ENCODE measurements around the gene UGT1A8.

The UGT1A8 gene

DNA sequence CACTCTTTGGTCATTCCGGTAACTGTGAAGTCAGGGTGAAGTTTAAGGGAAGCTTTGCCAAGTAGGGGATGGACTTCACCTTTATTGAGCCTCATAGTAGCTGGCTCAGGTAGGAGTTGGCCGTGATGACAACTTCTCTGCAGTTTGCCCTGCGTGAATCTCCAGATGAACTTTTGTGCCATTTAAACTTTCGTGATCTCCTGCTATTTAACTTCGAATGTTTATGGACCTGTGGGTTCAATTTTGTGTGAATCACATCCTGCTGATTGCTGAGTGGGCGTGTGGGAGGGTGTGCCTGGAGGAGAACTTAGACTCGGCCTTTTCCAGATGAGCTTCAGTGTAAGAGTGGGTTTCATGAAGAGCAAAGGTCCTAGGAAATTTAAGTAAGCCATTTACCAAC, 146.8 kb downstream of the UGT1A8 start:
- DNase-seq: no peak

DNA sequence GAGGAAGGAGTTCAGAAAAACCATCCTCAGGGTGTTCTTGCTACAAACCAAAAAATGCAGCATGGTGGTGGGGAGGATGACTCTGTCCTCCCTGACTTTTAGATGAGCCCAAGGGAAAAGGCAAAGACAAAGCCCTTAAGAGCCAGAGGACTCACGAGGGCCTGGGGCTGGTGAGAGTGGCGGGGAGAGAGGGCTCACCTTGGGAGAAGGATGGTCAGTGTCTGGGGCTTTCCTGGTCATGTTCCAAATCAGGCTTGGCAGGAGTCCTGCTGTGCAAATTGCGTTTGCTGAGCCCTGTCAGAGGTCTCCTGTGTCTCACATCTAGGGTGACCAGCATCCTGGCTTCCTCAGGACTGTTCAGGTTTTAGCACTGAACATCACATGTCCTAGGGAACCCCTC, 147.3 kb downstream of the UGT1A8 start:
- no peak for DNase-seq

DNA sequence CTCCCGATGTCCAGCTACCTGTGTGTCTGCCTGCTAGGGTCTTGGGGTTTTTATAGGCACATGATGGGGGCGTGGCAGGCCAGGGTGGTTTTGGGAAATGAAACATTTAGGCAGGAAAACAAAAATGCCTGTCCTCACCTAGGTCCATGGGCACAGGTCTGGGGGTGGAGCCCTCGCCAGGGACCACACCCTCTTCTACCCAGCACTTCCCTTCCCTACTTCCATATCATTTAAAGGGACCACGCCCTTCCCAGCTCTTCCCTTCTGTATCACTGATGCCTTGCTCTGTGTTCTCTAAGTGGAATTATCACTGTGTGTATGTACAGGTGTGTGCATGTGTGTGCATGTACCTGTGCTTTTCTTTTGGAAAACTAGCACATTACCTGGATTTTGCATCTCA, 149.0 kb downstream of the UGT1A8 start:
- DNase-seq: no peak

DNA sequence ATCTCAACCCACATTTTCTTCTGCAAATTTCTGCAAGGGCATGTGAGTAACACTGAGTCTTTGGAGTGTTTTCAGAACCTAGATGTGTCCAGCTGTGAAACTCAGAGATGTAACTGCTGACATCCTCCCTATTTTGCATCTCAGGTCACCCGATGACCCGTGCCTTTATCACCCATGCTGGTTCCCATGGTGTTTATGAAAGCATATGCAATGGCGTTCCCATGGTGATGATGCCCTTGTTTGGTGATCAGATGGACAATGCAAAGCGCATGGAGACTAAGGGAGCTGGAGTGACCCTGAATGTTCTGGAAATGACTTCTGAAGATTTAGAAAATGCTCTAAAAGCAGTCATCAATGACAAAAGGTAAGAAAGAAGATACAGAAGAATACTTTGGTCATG, 150.6 kb downstream of the UGT1A8 start:
- DNase-seq: no peak

DNA sequence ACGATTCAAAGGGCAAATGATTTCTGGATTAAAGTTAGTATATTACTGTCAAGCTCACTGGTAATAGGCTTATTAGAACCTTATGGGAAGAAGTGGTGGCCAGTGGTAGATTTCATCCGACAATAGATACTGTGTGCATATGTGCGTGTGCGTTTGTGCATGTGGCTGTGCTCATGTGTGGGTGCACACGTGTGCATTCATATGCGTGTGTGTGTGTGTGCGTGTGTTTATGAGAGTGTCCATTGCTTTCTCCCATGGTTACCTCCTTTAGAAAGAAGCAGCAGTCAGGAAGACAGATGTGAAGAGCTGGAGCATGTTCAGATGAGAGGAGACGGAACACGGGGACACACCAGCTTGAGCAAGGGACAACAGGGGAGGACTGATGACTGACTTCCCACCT, 151.8 kb downstream of the UGT1A8 start:
- no peak for DNase-seq

DNA sequence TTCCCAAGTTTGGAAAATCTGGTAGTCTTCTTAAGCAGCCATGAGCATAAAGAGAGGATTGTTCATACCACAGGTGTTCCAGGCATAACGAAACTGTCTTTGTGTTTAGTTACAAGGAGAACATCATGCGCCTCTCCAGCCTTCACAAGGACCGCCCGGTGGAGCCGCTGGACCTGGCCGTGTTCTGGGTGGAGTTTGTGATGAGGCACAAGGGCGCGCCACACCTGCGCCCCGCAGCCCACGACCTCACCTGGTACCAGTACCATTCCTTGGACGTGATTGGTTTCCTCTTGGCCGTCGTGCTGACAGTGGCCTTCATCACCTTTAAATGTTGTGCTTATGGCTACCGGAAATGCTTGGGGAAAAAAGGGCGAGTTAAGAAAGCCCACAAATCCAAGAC, 154.7 kb downstream of the UGT1A8 start:
- no peak for DNase-seq

DNA sequence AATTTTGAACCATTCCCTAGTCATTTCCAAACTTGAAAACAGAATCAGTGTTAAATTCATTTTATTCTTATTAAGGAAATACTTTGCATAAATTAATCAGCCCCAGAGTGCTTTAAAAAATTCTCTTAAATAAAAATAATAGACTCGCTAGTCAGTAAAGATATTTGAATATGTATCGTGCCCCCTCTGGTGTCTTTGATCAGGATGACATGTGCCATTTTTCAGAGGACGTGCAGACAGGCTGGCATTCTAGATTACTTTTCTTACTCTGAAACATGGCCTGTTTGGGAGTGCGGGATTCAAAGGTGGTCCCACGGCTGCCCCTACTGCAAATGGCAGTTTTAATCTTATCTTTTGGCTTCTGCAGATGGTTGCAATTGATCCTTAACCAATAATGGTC, 155.2 kb downstream of the UGT1A8 start:
- no peak for DNase-seq

DNA sequence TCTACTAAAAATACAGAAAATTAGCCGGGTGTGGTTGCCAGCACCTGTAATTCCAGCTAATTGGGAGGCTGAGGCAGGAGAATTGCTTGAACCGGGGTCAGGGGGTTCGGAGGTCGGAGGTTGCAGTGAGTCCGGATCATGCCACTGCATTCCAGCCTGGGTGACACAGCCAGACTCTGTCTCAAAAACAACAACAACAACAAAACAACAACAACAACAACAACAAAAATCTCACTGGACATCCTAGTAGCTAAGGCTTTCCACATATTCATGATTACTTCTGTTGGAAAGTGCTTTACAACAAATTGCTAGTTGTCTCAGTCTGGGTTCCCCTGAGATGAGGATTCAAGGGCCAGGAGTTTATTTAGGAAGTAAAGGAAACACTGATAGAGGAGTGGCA, 156.4 kb downstream of the UGT1A8 start:
- no peak for DNase-seq

DNA sequence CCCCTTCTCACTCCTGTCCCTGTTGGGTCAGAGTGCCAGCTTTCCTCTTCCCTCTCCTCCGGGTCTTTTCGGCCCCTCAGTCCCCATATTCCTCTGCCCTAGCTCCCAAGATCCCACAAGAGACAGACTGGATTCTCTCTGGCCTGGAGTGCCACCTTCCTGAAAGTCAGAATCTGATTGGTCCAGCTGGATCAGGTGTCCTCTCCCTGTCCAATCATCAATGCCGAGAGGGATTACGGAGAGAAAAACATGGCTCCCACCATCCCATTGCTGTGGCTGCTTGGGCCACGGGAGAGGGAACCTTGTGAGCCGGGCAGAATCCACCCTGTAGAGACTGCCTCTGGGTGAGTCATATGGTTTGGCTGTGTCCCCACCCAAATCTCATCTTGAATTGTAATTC, 158.0 kb downstream of the UGT1A8 start:
- DNase-seq: no peak

DNA sequence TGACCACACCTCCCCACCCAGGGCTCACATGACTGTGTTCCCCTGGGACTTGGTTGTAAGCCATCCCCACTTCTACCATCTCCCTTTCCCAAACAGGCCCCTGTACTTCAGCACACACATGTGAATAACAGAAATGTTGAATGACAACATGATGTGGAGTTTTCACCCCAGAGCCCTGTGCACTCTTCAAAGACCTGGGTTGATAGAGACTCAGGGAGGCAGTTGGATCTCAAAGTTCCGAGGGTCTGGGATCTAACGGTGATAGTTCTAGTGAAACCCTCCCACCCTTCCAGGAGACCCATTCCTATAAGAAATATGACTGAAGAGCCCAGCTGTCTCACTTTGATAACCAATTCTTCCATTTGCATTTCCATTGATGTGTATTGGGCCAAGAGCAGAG, 160.6 kb downstream of the UGT1A8 start, which contains the start of gene MROH2A:
Gene MROH2A (plus strand): TSS at position 301 of the 400 bp plus-strand sequence. CDS start 1,029 bp downstream, outside the sequence.
- no peak for DNase-seq

DNA sequence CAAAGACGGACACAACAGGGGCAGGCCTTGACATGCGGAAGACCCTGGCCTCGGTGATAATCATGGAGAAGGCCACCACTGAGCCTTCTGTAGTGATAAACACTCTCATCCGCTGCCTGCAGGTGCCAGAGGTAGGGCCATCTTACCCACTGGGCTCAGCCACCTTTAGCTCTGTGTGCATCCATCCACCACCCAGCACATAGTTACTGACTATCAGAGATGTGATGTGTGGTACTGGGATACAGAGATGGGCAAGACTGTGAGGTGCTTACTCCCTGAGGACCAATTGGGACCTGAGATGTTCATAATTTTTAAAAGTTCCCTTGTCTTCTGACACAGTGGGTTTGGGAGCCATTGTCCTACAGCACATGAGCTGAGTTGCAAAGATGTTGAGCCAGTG, 162.3 kb downstream of the UGT1A8 start:
- no peak for DNase-seq

DNA sequence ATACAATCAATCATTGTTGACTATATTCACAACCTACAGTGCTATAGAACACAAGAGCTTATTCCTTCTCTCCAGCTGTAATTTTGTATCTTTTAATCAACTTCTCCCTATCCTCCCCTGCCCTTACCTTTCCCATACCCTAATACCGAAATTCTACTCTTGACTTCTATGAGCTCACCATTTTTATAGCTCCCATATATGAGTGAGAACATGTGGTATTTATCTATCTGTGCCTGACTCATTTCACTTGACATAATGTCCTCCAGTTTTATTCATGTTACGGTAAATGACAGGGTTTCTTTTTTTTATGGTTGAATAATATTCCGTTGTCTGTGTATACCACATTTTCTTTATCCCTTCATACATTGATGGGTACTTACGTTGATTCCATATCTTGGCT, 163.3 kb downstream of the UGT1A8 start:
- DNase-seq: no peak

DNA sequence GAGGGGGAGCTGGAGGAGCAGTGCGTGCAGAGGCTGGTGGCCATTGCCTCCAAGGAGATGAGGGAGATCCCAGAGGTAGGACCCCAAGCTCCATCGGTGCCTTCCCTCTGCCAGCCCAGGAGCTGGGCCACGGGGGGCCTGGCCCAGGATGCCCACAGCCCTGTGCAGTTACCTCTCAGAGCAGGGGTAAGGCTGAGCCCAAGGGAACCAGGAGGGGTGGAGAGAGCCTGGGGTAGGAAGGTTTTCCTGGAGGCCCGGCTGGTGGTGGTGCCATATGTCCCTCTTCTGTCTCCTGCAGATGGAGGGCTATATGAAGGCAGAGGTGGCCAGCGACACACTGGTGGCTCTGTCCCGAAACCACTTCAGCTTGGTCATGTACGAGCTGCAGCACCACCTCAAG, 172.1 kb downstream of the UGT1A8 start:
- DNase-seq: no peak

DNA sequence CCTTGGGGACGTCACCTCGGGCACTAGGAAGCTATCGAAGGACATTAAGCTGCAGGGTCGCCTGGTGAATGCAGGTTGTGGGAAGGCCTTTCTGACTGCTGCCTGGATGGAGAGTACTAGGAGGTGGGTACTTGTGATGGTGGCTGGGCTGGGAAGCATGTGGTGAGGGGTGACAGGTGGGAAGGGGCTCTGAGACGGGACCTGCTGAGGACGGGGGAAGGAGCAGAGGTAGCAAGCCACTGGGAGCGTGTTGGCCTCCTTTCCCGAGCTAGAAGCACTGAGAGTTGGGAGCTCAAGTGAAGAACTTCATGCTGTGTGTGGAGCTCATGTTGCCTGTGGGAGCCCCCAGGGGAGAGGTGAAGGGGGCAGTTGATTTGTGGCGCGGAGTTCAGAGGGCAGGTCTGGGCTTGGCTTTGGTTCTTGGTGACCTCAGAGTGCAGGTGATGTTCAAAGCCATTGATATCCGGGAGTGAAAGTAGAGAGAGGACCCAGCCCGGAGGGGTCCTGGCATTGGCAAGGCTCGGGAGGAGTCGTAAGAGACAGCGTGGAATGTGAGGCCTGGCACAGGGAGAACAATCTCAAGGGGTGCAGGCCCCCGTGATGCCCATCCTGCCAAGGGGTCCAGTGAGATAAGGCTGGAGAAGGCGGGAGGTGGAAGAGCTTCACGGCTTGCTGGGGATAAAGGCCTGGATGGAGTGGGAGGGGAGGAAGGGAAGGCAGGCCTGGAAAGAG, 173.9 kb downstream of the UGT1A8 start:
- DNase-seq: no peak

DNA sequence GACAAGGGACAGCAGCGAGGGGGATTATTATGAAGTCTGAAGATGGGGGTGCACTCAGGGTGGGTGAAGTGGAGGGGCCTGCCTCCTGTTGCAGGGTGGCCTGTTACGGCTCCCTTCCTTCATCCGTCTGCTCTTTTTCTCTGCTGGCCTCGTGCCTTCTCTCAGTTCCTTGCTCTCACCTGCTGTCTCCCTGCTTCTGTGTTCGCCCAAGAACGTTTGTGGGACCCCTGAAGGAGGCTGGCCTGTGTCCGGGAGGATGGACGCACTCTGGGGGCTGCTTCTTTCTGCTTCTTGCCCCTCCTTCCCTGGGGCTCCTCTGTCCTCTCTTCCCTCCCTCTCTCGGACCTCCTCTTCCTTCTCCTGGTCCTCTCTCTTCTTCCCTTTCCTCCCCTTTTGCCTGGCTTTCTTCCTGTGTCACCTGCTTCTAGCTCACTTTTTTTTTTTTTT, 174.5 kb downstream of the UGT1A8 start:
- no peak for DNase-seq

DNA sequence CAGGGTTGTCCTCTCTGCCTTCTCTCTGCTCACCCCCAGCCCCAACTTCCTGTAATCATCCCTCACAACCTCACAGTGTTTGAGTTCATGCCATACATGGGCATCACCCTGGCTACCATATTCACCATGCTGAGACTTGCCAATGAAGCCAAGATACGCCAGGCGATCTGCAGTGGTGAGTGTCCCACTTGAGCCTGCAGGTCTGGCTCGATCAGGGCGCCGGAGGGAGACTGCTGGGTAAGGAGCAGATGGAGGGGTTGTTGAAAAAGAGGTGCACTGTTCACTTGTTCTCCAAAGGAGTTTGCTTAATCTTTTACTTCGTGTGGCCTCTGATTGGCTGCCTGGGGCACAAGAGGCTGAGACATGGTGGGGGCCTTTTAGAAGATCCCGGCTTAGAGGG, 175.3 kb downstream of the UGT1A8 start:
- DNase-seq: no peak

DNA sequence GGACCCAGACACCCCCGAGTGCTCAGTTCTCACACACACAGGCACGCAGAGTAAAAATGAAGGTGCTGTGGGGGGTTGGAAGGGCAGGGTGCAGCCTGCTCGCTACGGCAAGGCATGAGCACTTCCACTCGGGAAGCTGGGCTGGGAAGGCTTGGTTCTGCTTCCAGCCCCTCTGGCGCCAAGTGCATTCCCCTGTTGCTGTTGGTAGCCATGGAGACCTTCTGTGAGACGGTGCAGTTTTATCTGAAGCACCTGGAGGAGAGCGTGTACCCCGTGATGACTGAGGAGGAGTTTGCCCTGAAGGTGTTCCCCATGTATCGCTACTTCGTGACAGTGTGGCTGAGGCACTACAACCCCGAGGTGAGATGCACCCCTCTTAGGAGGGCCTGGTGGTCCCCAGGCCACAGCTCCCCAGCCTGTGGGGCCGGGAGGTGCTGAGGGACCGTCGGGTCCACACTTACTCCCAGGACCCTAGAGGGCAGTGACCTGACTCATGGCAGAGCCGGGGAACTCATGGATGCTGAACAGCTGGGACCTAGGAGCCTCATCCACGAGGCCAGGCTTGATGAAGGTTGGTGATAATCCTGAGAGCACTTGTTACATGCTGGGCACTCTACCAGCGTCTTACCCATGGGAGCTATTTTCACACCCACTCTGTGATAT, 176.2 kb downstream of the UGT1A8 start:
- DNase-seq: no peak

DNA sequence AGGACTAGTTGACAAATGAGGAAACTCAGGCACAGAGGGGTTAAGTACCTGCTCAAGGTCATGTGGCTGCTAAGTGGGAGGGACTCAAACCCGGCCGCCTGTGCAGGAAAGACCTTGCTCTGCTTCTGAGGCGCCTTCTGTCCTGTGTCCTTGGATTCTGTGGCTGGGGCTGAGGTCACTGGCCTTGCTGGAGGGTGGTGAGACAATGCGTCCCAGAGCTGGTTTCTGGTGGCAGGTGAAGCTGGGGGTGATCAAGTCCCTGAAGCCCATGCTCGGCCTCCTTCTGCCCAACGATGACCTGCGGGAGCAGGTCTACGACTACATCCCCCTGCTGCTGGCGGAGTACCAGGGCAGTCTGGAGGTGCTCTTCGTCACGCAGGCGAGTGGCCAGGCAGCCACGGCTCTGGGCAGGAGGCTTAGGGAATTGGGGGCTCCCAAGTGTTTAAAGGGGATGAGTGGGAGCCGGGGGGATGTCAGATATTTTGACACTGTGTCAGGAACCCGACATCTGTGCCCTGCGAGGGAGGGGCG, 176.8 kb downstream of the UGT1A8 start:
- DNase-seq: no peak

DNA sequence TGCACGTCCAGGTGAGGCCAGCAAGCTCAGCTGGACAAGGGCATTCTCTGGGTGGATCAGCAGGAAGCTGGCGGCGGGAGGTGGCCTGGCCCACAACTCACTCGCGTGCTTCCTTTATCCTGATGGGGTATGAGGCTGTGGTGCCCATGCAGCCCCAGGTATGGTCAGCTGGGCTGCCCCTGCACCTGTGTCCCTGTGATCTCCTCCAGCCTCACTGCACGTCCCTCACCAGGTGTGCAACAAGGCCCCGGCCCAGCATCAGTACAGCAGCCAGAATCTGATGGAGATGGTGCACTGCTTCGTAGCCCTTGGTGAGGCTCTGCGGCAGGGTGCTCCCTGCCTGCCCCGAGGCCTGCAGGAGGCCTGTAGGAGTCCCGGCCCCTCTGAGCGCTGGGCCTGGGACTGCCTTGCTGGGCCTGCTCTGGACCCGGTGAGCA, 178.3 kb downstream of the UGT1A8 start:
- no peak for DNase-seq

DNA sequence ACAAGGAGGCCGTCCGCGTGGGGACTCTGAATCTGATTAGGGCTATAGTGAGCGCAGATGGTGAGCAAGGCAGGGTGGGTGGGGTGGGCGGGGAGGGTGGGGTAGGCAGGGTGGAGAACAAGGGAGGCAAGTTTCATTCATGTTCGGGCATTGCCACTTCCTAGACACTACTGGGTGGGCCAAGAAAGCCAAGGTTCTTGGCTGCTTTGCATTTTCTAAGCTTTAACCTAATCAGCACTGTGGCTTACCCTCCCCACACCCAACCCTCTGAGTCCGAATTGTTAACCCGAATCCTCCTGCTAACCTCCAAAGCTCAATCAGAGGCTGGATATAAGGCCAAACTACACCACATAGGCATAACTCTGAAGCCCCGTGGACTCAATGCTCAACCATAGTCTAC, 178.8 kb downstream of the UGT1A8 start:
- peak in 1 of 56 donors; percentile 15 for DNase-seq

DNA sequence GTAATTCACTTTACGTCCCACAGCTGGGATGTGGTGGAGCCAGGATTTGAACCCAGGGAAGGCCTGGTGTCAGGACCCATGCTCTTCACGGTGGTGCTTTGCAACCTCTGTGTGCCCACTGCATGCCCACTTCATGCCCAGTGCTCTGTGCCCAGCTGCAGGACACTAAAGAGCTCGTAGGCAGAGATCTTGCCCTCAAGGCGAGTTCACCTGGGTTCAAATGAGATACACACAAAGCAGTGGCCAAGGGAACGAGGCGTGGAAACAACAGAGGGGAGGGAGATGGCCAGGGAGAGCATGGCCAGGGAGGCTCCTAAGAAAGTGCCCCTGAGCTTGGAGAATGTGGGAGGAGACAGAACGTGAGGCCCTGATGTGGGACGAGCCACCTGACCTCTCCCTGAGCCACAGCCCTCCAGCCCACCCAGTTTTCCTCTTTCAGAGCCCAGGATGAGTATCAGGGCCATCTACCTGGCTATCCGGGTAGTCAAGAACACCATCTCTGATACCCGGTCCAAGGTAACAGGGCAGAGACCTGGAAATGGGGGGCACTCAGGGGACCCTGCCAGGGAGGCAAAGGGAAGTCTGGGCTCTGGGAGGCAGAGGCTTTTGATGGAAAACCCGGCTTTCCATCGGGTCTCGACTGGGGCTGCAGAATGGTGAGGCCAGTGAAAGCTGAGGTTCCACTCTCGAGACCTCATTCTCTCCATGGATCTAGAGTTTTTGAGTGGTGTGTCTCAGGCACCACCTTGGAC, 181.1 kb downstream of the UGT1A8 start:
- no peak for DNase-seq

DNA sequence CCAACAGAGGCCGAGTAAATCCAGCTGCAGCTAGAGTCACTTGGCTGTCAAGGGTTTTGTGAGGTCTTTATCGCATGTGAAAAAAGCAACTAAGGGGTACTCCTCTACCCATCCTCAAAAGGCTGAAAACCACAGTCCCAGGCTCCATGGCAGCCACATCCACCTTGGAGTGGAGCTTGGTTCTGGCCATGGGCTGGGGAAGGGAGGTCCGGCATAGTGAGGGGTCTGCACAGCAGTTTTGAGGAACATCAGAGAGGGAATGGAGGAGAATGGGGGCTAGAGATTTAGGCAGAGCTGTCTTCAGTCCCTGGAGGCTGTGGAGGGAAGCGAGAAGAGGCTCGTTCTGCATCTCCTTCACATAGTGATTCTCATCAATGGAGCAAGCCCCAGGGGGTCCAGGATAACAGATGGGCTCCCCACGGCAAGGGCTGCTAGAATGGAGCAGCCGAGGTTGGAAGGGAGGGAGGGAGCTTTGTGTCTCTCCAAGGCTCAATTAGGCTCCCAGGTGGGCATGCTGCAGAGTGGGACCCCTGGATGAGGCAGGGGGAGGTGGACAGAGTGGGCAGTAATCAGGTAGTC, 181.7 kb downstream of the UGT1A8 start:
- DNase-seq: no peak

Measured in amygdala (tissue), 56 donors.